HG02938 (cell line): ENCODE measurements around the gene VSTM2L.

Experiments
- ATAC-seq: cut with Tn5 transposase; IDR thresholded peaks from one replicate; pipeline ENCODE4 v1.9.1; 2021; ENCODE audit warnings: mild to moderate bottlenecking, moderate library complexity; ENCODE audit not compliant: unreplicated experiment

VSTM2L gene

DNA sequence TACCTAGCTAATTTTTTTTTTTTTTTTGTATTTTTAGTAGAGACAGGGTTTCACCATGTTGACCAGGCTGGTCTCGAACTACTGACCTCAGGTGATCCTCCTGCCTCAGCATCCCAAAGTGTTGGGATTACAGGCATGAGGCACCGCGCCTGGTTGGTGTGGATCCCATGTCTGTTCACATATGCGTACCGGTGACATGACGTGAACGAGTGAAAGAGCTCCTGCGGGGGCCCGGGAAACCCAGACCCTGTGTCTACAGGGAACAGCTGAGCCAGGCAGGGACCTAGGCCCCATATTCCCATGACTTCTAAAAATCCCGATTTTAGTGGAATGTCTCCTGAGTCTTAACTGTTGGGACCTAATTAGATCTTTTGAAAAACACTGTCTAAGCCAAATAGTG is 33.1 kb downstream of the VSTM2L start:
- ATAC-seq: no peak

GRCh38 chr20:37936451-37936850 is 33.5 kb downstream of the VSTM2L start:
- ATAC-seq: no peak

DNA sequence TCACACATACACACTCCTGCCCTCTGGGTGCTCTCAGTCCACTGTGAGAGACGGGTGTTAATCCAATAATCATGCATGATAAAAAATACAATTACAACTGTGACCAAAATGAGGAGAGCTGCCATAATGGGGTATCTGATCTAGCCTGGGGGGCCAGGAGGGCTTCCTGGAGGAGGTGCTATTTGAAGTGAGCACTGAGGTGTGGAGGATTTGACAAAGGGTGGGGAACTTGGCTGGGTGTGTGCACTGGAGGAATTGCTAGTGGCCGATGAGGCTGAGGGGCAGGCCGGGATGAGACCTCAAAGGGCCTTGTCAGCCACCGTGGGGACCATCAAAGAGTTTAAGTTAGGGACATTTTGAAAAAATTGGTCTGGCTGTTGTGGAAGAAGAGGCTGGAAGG is 34.8 kb downstream of the VSTM2L start:
- no peak for ATAC-seq

DNA sequence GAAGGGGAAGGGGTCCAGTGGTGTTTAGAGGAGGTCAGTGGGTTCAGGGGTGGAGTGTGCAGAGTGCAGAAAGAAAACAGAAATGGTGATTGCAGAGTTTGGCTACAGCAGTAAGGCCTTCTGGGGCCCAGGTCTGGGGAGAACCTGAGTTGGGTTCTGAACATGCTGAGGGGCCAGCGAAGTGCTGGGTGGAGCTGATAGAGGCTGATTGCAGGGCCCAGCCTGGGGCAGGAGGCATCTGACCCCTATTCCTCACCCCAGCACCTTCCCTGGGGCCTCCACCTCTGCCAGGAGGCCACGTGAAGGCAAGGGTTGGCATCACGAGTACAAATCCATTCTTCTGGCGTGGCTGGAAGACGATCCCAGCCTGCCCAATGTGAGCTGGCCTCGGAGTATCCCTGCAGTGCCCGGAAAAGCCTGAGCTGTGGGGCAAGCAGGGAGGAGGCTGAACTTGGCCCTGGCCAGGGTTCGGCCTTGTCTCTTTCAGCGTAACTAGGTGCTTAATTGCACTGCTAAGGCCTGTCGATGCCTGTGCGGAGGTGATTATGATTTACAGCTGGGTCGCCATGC is 35.3 kb downstream of the VSTM2L start:
- ATAC-seq: no peak

DNA sequence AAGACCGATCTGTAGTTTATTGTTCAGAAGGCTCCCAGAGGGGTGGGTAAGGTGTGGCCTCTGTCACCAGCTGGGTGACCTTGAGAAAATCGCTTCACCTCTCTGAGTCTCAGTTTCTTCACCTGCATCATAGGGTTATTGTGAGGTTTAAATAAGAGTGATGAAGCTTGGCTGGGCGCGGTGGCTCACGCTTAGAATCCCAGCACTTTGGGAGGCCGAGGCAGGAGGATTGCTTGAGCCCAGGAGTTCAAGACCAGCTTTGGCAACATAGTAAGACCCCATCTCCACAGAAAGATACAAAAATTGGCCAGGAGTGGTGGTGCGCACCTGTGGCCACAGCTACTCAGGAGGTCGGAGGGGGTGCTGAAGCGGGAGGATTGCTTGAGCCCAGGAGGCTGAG is 36.0 kb downstream of the VSTM2L start:
- no peak for ATAC-seq

GRCh38 chr20:37939701-37940560 is 37.0 kb downstream of the VSTM2L start:
- ATAC-seq: no peak

- no peak for ATAC-seq
Measured at GRCh38 chr20:37940858-37941257, 37.9 kb downstream of the VSTM2L start.

DNA sequence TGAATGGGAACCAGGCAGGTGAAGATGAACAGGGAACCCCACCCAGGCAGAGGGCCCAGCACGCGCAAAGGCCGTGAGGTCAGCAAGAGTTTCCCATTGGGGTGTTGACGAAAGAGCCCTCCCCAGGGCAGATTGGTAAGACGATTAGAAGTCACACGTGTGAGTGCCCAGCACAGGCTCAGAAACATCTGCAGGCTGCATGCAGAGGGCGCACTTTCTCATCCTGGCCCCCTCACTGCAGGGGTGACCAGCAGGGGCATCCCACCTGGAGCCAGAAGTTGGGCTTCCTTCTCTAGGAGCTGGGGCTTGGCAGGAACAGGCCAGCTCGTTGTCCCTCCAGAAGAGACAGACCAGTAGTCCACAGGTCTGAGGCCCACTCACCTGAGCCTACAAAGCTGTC is 38.4 kb downstream of the VSTM2L start:
- no peak for ATAC-seq

GRCh38 chr20:37941992-37942391 is 39.1 kb downstream of the VSTM2L start:
- ATAC-seq: no peak

DNA sequence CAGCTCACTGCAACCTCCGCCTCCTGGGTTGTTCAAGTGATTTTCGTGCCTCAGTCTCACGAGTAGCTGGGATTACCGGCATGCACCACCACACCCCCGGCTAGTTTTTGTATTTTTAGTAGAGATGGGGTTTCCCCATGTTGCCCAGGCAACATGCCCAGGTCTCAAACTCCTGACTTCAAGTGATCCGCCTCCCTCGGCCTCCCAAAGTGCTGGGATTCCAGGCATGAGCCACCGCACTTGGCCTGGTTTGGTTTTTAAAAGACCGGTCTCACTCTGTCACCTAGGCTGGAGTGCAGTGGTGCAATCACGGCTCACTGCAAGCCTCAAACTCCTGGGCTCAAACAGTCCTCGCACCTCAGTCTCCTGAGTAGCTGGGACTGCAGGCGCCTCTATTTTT is 40.1 kb downstream of the VSTM2L start:
- no peak for ATAC-seq

DNA sequence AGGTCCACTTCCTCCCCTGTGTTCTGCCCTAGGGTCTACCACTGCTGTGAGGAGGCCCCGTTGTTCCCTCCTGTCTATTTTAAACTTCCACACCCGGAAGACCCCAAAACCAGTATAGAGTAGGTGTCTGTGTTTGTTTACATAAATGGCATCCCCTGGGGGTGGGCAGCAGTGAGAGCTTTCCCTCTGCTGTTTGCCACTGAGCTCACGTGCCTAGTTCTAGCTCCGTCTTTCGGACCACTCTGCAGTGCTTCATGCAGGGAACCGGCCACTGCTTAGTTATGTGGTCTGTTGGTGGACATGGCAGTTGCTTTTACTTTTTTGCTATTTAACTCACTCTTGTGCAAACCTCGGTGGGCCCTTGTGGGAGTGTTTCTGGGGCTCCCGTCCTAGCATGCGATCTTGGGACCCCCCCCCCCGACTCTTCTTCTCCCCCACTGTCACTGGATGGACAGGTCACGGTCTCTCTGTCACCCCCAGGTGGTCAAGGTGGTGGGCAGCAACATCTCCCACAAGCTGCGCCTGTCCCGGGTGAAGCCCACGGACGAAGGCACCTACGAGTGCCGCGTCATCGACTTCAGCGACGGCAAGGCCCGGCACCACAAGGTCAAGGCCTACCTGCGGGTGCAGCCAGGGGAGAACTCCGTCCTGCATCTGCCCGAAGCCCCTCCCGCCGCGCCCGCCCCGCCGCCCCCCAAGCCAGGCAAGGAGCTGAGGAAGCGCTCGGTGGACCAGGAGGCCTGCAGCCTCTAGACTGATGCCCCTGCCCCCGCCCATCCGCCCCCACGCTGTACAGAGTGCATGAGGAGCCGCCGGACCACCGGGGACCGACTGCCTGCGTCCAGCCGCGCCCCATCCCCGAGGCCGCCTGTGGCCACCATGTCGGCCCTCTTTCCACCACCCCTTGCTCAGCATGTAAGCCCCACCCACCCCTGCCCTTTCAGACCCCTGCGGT is 40.9 kb downstream of the VSTM2L start:
- no peak for ATAC-seq

- ATAC-seq: no peak
Measured at GRCh38 chr20:37944456-37944981, 41.6 kb downstream of the VSTM2L start.

GRCh38 chr20:37945091-37945547 is 42.2 kb downstream of the VSTM2L start:
- no peak for ATAC-seq

GRCh38 chr20:37946946-37947345 is 44.0 kb downstream of the VSTM2L start:
- no peak for ATAC-seq

GRCh38 chr20:37947943-37948342 is 45.0 kb downstream of the VSTM2L start:
- no peak for ATAC-seq

GRCh38 chr20:37948956-37949355 is 46.0 kb downstream of the VSTM2L start:
- no peak for ATAC-seq

GRCh38 chr20:37954190-37954589 is 51.3 kb downstream of the VSTM2L start:
- no peak for ATAC-seq

DNA sequence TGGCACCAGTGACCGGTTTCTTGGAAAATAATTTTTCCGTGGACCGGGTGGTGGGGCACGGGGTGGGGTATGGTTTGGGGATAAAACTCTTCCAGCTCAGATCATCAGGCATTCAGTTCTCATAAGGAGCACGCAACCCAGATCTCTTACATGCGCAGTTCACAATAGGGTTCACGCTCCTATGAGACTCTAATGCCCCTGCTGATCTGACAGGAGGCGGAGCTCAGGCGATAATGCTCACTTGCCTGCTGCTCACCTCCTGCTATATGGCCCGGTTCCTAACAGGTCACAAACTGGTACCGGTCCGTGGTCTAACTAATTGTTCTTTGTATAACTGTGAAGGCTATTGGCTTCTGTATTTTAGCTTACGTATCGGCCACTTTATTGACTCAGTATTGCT is 51.7 kb downstream of the VSTM2L start:
- no peak for ATAC-seq

GRCh38 chr20:37955511-37955910 is 52.6 kb downstream of the VSTM2L start:
- ATAC-seq: no peak

GRCh38 chr20:37956107-37956585 is 53.2 kb downstream of the VSTM2L start:
- no peak for ATAC-seq
